ENCODE results near the gene BTBD18.

GRCh38 chr11:57793351-57794115 is 41.9 kb upstream of the BTBD18 start:
- TF ChIP-seq CTCF (IDR thresholded peaks at IDR 0.05) (no peak), ZFX (IDR thresholded peaks at IDR 0.05; ENCODE audit: borderline replicate concordance) (no peak)

All from 22Rv1 (cell line).